Measurements from ENCODE around the gene CBFA2T2.

The CBFA2T2 gene

DNA sequence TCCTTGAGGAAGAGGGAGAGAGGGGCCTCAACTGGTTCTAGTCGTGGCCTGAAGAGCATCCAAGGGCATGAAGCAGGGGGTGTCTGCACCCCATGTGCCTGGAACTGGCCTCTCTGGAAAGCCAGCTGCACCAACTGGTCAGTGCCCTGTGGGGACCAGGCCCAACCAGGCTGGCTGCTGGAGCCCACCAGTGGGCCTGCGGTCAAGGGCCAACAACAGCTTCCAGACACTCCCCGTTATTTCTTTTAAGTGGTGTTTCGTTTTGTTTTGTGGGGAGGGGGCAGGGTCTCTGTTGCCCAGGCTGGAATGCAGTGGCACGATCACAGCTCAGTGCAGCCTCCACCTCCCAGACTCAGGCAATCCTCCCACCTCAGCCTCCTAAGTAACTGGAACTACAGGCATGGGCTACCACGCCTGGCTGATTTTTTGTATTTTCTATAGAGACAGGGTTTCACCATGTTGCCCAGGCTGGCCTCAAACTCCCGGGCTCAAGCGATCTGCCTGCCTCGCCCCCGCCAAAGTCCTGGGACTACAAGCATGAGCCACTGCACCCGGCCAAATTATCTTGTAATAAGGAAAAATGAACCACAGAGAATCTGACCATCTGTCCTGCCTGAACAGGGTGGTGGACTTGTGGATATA, 160.3 kb downstream of the CBFA2T2 start:
- no peak for DNase-seq (ENCODE audit: low read depth in 1 of 2, low spot score in 1 of 2)

DNA sequence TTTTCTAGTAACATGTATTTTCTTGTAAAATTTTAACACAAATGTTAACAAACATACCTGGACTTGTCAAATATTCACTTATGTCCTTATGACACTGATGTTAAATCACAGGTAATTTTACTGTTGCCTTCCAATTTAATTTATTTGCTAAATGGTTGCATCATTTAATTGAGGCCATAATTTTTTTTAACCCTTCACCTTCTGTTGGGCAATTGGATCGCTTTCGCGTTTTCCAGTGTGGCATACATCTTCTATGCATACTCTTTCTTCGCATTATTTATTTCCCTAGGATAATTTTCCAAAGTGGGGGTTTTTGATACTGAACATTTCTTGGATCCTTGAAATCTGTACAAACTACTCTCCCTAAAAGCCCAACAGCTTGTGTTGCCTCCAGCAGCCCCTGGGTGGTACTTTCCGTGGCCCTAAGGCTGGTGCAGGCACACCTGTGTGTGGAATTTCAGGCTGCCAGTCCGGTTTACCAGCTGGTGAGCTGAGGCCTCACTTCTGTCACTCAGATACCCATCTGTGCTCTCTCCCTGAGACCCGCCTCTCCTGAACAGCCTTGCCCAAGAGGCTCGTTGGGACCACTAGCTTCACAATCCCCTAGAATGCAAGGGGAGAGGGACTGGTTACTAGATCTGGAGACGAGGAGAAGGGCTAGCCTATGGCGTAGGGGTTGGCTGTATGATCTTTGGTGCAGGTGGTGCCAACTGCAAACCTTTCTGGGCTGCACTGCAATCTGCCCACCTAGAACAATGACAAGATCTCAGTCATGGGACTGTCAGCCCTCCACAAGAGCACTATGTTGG, 161.1 kb downstream of the CBFA2T2 start:
- no peak for DNase-seq (ENCODE audit: low read depth in 1 of 2, low spot score in 1 of 2)

- no peak for DNase-seq (ENCODE audit: low read depth in 1 of 2, low spot score in 1 of 2)
Observed at GRCh38 chr20:33651562-33652048, 161.7 kb downstream of the CBFA2T2 start.

DNA sequence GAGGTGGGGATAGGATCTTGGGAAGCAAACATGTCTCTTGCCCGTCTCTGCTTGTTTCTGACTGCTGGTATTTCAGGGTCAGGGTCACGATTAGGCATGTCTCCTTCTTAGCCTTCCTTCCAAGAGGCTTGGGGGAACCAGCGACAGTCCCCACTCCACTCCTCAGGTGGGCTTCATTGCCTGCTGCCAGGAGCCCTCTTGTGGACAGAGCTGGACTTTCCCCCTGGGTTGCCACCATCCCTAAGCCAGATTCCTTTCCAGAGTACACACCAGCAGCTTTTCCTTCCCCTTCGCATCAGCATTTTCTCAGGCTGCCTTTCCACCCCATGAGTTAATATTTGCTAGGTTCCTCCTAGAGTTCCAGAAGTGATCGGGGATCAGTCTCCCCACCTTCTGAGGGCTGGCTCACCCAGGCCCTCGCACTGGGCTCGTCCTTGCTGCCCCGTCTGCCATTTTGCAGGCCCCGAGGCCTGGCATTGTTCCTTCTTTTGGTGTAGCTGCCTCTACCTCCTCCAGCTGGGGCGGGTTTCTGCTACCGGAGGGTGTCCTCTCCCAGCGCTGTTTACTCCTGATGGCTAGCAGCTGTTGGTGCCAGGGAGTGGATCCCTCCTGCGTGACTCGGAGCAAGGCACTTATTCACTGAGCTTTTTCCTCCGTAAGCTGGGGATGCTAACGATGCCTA, 163.5 kb downstream of the CBFA2T2 start:
- DNase-seq (ENCODE audit: low read depth in 1 of 2, low spot score in 1 of 2) = no peak

DNA sequence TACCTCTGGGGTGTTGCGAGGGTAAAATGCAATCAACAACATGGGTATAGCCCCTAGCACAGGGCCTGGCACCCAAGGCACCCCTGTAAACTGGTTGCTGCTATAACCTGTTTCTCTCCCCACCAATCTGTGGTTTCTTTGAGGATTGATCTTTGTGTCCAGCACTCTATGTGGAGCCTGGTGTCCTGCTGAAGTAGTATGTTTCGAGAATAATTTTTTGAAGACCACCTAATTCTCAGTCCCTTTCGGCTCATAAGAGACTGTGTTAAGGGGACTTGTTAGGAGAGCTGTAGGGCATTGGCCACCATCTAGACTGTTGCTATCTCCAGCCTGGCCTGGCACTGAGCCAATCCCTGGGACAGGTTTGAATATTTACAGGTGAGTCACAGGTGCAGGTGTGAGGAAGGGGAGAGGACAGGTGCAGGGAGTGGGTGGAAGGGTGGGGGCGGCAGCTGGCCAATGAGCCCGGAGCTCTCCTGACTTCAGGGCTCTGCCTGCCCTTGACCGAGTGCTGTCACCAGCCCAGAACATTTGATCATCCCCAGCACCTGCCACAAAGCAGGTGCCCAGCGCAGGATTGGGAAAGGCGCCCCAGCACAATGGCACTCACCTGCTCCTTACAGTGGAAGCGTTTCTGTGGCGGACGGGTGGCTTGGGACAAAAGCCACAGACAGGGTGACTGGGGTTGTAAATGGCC, 164.2 kb downstream of the CBFA2T2 start:
- DNase-seq (ENCODE audit: low read depth in 1 of 2, low spot score in 1 of 2) = no peak

DNA sequence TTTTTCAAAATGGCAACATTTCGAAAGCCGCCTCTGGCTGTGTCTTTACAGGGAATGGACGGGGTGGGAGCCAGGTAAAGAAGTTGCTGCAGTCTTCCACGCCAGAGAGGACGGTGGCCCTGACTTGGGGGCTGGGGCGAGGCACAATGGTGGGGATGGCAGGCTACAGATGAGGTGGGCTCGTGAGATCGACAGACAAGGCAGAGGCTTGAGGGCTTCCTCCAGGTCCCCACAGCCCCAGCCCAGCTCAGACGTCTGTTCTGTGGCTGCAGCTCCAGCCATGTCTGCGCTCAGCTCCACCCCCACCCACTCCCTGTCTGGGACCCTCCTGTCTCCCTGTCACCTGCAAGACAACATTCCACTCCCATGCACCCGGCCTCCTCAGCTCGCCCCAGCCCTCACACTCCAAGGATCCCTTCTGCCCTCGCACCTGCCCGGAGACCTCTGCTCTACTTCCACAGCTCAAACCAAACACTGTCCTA, 164.8 kb downstream of the CBFA2T2 start:
- DNase-seq (ENCODE audit: low read depth in 1 of 2, low spot score in 1 of 2) = no peak

- no peak for DNase-seq (ENCODE audit: low read depth in 1 of 2, low spot score in 1 of 2)
Observed at GRCh38 chr20:33655164-33655563, 165.3 kb downstream of the CBFA2T2 start.

DNA sequence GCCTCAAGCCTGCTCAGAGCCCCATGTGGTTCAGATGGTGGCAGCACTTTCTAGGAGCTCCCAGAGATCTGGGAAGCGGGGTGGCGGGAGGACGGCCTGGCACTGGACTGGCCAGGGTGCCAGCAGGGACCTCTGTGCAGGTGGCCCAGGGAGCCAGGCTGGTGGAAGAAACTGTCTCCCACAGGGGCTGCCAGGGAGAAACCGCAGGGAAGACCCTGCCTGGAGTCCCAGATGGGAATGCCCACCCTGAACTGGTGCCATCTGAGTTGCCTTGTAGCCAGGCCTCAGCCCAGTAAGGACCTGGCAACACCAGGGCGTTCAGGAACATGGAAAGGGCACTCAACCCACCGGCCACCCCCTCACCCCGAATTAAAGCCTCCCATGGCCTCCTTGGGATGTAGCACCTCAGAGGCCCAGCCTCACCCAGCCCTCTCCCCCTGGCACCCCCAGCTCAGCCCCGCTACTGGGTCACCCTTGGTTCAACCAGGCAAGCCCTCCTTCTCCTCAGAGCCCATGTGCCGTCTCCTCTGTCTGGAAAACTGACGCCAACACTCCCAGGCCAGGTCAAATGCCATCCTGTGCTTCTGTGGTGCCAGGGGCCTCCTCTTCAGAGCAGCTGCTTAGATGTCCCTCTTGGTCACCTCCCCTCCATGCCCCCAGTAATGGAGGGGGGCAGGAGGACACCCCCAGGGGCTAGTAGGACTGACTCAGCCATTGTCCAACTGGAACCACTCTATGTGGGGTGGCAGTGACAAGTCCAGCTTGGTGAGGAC, 166.3 kb downstream of the CBFA2T2 start:
- DNase-seq (ENCODE audit: low read depth in 1 of 2, low spot score in 1 of 2) = no peak

- no peak for DNase-seq (ENCODE audit: low read depth in 1 of 2, low spot score in 1 of 2)
Observed at GRCh38 chr20:33656783-33657703, 167.1 kb downstream of the CBFA2T2 start.

GRCh38 chr20:33657704-33658095, 167.8 kb downstream of the CBFA2T2 start:
- no peak for DNase-seq (ENCODE audit: low read depth in 1 of 2, low spot score in 1 of 2)

- DNase-seq (ENCODE audit: low read depth in 1 of 2, low spot score in 1 of 2) = no peak
Observed at GRCh38 chr20:33658510-33658909, 168.6 kb downstream of the CBFA2T2 start.

DNA sequence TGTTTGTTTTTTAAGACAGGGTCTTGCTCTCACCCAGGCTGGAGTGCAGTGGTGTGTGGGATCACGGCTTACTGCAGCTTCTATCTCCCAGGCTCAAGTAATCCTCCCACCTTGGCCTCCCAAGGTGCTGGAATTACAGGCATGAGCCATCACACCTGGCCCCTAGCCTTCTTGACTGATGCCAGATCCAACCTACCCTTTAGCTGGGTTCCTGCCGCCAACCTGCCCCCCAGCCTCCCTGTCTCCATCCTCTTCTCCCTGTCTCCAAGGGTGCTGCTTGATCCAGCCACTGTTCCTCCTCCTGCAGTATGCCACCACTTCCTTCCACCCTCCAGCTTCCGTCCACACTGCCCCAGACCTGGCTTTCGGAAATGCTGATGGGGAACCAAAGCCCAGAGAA, 169.0 kb downstream of the CBFA2T2 start:
- DNase-seq (ENCODE audit: low read depth in 1 of 2, low spot score in 1 of 2) = no peak

DNA sequence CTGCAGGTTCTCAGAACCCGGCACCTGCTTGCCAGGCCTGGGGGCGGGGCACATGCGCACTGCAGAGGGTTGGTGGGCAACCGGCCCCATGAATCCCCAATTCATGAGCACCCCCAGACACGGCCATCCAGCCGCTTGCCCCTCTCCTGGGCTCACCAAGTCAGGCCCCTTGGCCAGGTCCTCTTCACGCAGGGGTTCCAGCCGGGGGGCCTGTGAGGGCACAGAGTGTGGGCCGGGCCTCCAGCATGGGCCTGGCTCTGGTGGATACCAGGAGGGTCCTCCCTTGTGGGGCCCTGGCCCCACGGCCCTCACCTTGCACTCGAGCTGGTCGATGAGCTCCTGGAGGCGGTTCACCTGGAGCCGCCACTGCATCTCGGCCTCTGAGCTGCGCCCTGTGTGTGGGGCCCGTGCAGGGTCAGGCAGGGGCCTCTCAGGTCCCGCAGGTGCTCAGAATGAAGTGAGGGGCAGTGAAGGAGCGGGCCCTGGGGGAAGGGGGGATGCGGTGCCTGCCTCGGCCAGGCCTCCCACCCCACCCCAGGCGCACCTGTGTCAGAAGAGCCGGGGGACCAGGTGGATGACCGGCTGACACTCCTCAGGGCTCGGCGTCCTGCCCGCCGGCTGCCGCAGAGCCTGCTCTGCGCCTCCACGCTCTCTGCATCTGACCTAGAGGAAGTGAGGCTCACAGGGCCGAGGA, 169.6 kb downstream of the CBFA2T2 start:
- no peak for DNase-seq (ENCODE audit: low read depth in 1 of 2, low spot score in 1 of 2)

DNA sequence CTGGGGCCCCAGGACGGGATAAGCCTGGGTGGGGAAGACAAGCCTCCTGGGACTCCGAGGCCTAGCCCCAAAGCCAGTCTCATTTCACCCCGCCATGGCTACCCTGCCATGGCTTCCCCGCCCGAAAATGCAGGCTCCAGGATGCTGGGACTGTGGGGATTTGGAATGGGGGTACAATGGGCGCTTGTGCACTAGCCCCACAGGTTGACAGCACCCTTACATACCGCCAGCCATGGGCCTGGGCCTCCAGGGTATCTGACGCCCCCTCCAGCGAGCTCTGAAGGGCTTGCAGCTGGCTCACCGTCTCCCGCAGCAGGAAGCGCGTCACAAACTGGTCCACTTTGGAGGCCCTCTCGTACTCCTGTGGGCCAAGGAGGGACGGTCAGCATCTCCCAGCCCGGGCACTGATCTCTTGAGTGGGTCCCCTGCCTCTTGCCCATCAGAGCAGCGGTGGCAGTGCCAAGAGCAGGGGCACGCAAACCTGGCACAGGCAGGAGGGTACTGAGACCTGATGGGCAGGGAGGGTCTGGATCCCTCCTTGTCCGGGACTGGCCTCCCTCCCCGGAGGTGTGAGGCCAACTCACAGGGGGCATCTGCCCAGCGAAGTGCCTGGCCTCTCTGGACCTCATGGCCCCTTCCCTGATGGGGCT, 170.3 kb downstream of the CBFA2T2 start:
- no peak for DNase-seq (ENCODE audit: low read depth in 1 of 2, low spot score in 1 of 2)

GRCh38 chr20:33660685-33661058, 170.8 kb downstream of the CBFA2T2 start:
- no peak for DNase-seq (ENCODE audit: low read depth in 1 of 2, low spot score in 1 of 2)

- DNase-seq (ENCODE audit: low read depth in 1 of 2, low spot score in 1 of 2) = no peak
Observed at GRCh38 chr20:33662172-33662571, 172.3 kb downstream of the CBFA2T2 start, which contains the start of gene C20orf144. TSS of gene C20orf144 (plus strand) at chr20:33662327. CDS start at chr20:33662346, 19 bp downstream.

DNA sequence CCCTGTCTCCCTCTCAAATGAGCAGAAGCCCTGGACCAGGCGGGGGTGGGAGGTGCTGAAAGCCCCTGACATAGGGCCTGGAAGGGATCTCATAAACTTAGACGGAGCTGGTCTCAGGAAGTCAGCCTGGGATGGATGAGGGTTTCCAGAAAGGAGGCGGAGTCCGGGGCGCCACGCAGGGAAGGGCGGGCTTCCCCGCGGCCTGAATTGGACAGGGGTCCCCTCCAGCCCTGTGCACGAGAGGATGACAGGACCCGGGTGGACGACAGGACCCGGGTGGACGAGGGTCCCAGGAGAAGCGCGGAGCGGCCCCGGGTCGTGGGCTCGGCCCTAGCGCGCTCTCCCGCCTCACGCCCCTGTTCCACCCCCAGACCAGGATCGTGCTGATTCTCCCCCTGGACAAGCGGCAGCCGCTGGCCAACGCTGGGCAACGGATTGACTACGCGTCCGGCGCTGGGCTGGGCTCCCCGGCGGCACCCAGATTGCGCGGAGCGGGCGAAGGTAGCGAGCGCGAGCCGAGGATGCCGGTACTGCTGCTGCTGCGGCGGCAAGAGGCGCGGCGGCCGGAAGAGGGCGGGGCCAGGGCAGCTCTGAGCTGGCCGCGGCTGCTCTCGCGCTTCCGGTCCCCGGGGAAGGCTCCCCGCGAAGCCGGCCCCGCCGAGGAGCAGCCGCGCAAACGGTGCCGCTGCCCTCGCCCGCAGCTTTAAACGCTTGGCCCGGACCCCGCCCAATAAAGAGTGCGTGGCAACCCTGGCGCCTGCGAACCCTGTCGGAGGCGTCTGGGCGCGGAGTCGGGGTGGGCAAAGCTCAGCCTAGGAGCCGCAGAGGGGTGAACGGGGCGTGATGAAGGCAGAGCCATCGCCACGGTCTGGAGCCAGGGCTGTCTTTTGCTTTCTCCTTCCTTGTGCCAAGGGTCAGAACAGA, 173.5 kb downstream of the CBFA2T2 start:
- DNase-seq (ENCODE audit: low read depth in 1 of 2, low spot score in 1 of 2) = peak; percentile 65 to 77
